WERI-Rb-1 (cell line): ENCODE results near the gene BFSP1.
A peak's percentile ranks its signal among the peaks of the same experiment; 100 is the strongest.

Experiments
- DNase-seq: peaks from one replicate; pipeline ENCODE4 v3.0.0-alpha.2; 2020
- H3K27ac ChIP-seq: fragments of 250-450 bp; sonication (Bioruptor Pico); 2 replicates; pipeline ENCODE4 v1.5.1; 2020; ENCODE audit warnings: mild to moderate bottlenecking, moderate library complexity
- H3K27me3 ChIP-seq: fragments of 250-450 bp; sonication (Bioruptor Pico); 2 replicates; pipeline ENCODE4 v1.5.1; 2021; ENCODE audit warnings: mild to moderate bottlenecking, low read depth, moderate library complexity; ENCODE audit not compliant: insufficient read depth, severe bottlenecking
- H3K36me3 ChIP-seq: fragments of 250-450 bp; sonication (Bioruptor Pico); 2 replicates; pipeline ENCODE4 v1.5.1; 2020; ENCODE audit warnings: mild to moderate bottlenecking, moderate library complexity
- H3K4me3 ChIP-seq: 2 replicates; pipeline ENCODE4 v1.5.1; 2011; ENCODE audit warnings: low read depth, mild to moderate bottlenecking, control low read depth, low read length
- H3K9me3 ChIP-seq: fragments of 250-450 bp; sonication (Bioruptor Pico); 2 replicates; pipeline ENCODE4 v1.5.1; 2021; ENCODE audit warnings: mild to moderate bottlenecking, moderate library complexity; ENCODE audit not compliant: severe bottlenecking
- TF ChIP-seq, protein P1 (sequence below): IDR thresholded peaks from 2 replicates; pipeline ENCODE4 v1.5.1; 2011; ENCODE audit warnings: low read depth, mild to moderate bottlenecking, control low read depth, inconsistent platforms, low read length

The BFSP1 gene

DNA sequence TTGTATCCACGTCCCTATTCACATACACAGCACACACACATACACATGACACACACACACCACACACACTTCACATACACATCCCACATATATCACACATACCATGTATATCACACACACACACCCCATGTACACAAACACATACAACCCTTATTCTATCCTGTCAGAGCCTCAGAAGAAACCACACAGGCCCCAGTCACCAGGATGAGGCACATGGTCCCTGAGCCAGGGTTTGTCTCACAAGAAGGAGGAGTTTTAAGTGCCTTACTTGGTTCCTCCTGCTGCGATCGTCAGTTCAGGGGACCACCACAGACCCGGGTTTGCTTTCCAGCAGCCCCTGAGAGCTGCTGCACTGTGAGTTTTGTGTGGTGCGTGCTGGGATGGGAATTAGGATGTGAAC, 23.6 kb downstream of the BFSP1 start:
- TF ChIP-seq, protein P1, sequence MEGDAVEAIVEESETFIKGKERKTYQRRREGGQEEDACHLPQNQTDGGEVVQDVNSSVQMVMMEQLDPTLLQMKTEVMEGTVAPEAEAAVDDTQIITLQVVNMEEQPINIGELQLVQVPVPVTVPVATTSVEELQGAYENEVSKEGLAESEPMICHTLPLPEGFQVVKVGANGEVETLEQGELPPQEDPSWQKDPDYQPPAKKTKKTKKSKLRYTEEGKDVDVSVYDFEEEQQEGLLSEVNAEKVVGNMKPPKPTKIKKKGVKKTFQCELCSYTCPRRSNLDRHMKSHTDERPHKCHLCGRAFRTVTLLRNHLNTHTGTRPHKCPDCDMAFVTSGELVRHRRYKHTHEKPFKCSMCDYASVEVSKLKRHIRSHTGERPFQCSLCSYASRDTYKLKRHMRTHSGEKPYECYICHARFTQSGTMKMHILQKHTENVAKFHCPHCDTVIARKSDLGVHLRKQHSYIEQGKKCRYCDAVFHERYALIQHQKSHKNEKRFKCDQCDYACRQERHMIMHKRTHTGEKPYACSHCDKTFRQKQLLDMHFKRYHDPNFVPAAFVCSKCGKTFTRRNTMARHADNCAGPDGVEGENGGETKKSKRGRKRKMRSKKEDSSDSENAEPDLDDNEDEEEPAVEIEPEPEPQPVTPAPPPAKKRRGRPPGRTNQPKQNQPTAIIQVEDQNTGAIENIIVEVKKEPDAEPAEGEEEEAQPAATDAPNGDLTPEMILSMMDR = no peak
- no peak overlapping the region for H3K27ac ChIP-seq
- no peaks in the 10 kb centered on the region for H3K9me3 ChIP-seq
- no peak for DNase-seq
- no peaks in the 10 kb centered on the region for H3K36me3 ChIP-seq
- no peaks in the 10 kb centered on the region for H3K27me3 ChIP-seq
- no peak overlapping the region for H3K4me3 ChIP-seq

DNA sequence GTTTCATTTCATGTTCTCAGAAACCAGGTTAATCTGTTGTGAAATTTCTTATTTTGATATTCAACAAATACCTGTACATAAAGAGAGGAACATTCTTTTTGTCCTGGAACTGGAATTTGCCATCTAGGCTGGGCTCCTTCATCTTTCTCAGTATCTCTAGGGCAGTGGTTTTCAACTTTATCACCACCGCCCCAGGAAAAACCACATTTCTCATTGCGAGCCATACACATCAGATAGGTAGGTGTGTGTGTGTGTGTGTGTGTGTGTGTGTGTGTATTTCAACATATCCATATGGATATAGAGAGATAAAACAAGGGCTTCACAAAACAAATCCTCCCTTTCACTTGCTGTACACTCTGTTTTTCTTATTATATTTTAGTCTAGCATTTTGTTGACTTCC, 24.1 kb downstream of the BFSP1 start:
- H3K4me3 ChIP-seq = no peak overlapping the region
- H3K27ac ChIP-seq = no peak overlapping the region
- TF ChIP-seq, protein P1 = no peak
- H3K9me3 ChIP-seq = no peaks in the 10 kb centered on the region
- no peak for DNase-seq
- H3K27me3 ChIP-seq = no peaks in the 10 kb centered on the region
- H3K36me3 ChIP-seq = no peaks in the 10 kb centered on the region

GRCh38 chr20:17505636-17506517, 25.3 kb downstream of the BFSP1 start:
- Histone ChIP-seq H3K9me3 (no peaks in the 10 kb centered on the region), H3K27me3 (no peaks in the 10 kb centered on the region), H3K4me3 (no peak overlapping the region), H3K36me3 (no peaks in the 10 kb centered on the region), H3K27ac (no peak overlapping the region)
- TF ChIP-seq, protein P1 = no peak
- no peak for DNase-seq

DNA sequence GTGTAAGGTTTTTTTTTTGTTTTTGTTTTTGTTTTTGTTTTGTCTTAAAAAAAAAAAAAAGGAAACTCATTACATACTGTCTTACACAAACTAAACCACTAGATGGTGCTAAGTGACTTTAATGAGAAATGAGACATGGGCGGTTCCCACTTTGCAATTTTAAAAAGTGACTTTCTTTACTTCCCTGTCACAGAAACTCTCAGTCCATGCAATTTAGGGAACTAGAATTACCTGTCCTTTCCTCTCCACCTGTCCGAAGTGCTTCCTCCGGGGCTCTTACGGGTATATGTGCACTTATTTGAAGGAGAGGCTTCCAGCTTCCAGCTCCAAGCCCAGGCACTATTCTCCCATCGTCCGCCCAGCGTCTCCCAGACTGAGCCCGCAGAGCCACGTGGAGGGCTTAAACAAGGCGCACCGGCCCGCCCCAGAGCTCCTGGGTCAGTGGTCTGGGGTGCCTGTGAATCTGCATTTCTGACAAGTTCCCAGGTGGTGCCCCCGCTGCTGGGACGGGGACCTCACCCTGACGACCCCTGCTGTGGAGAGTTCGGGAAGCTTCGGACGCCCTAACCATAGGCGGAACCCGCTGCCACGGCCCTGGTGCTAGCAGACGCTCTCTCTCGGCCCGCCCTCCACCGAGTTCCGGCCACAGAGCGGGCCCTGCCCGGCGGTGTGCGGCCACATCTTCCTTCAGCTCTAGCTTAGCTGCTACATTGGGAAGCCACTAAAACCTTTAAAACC, 26.1 kb downstream of the BFSP1 start:
- H3K27me3 ChIP-seq = no peaks in the 10 kb centered on the region
- no peak overlapping the region for H3K27ac ChIP-seq
- DNase-seq = no peak
- TF ChIP-seq, protein P1 = peak; percentile 27; the same call in 1 of the 2 replicates
- H3K36me3 ChIP-seq = no peaks in the 10 kb centered on the region
- peak overlapping the region; percentile 9 for H3K4me3 ChIP-seq
- H3K9me3 ChIP-seq = no peaks in the 10 kb centered on the region

DNA sequence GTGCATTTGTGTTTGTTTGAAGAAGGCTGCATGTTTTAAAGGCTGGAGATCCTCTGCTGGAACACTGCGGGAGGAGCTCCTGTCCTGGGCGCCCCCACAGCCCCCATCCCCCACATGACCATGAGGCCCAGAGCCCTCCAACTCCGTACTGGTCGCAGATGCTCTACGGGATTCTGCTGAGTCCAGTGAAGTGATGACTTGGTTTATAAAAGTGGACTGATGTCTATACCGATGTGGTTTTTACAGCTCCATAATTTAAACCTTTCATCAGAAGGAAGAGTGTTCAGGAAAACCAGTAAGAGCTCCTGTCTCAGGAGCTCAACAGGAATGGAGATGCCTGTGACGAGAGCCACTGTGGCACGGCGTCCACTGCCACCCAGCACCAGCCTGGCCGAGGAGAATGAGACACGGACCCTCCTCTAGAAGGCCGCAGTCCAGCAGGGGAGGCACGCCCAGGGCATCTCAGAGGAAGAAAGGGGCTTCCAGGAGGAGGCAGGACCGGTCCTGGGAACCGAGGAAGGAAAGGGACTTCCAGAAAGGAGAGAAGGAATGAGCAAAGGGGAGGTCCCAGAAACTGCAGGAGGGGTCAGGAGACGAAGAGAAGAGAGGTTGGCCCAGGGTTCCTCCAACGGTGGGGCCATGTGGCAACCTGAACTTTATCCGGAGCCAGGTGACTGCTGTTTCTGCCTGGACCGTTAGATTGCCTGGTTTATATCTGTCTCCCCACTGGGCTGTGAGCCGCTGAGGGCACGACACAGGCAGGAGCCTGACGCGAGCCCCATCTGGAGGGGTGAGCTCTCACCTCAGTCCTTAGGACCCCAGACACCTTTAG, 26.9 kb downstream of the BFSP1 start:
- no peak for DNase-seq
- H3K4me3 ChIP-seq = peak overlapping the region; percentile 9
- H3K36me3 ChIP-seq = no peaks in the 10 kb centered on the region
- TF ChIP-seq, protein P1 = no peak
- no peaks in the 10 kb centered on the region for H3K27me3 ChIP-seq
- H3K9me3 ChIP-seq = no peaks in the 10 kb centered on the region
- H3K27ac ChIP-seq = no peak overlapping the region
